ENCODE results near the gene ARL13A.

The ARL13A gene

DNA sequence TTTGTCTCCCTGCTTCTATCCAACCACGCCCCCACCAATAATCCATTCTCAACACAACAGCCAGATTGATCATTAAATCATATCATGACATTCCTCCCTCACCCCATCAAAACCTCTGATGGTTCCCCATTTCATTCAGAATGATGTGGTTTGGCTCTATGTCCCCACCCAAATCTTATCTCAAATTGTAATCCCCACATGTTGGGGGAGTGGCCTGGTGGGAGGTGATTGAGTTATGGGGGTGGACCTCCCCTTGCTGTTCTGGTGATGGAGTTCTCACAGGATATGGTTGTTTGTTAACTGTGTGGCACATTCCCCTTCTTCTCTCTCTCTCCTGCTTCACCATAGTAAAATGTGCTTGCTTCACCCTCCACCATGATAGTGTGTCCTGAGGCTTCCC lies 59.1 kb downstream of the ARL13A start:
- TF ChIP-seq ZNF8 (CRISPR knock-in tag; IDR thresholded peaks at IDR 0.05) = no peak
- TF ChIP-seq, protein P1, sequence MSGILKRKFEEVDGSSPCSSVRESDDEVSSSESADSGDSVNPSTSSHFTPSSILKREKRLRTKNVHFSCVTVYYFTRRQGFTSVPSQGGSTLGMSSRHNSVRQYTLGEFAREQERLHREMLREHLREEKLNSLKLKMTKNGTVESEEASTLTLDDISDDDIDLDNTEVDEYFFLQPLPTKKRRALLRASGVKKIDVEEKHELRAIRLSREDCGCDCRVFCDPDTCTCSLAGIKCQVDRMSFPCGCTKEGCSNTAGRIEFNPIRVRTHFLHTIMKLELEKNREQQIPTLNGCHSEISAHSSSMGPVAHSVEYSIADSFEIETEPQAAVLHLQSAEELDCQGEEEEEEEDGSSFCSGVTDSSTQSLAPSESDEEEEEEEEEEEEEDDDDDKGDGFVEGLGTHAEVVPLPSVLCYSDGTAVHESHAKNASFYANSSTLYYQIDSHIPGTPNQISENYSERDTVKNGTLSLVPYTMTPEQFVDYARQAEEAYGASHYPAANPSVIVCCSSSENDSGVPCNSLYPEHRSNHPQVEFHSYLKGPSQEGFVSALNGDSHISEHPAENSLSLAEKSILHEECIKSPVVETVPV (CRISPR knock-in tag; IDR thresholded peaks at IDR 0.05) = no peak
- no peak for TF ChIP-seq ZFP30 (CRISPR knock-in tag; IDR thresholded peaks at IDR 0.05)
- TF ChIP-seq CSDC2 (CRISPR knock-in tag; IDR thresholded peaks at IDR 0.05) = no peak
- TF ChIP-seq RARB (CRISPR knock-in tag; IDR thresholded peaks at IDR 0.05) = no peak
- TF ChIP-seq TCF4 (CRISPR knock-in tag; IDR thresholded peaks at IDR 0.05; ENCODE audit: borderline replicate concordance) = no peak
- no peak for TF ChIP-seq BACH2 (CRISPR knock-in tag; IDR thresholded peaks at IDR 0.05; ENCODE audit: borderline replicate concordance)
- TF ChIP-seq POU6F1 (CRISPR knock-in tag; IDR thresholded peaks at IDR 0.05; ENCODE audit: borderline replicate concordance, low read depth) = no peak
- TF ChIP-seq ZFP3 (CRISPR knock-in tag; IDR thresholded peaks at IDR 0.05) = no peak
- ATAC-seq = no peak

DNA sequence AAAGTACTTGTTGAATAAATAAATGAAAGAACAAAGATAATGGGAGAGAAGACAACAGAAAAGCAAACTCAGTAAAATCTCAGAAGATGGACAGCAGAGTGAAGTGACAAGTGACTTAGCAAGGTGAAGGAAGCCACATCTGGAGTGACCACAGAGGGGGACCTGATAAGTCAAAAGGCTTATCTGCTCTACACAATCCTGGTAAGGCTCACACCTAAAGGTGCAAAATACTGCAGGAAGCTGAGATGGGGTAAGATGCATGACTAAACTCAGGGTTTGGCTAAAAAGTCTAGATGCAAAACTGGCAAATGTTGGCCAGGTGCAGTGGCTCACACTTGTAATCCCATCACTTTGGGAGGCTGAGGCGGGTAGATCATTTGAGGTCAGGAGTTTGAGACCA lies 60.2 kb downstream of the ARL13A start:
- TF ChIP-seq POU6F1 (CRISPR knock-in tag; IDR thresholded peaks at IDR 0.05; ENCODE audit: borderline replicate concordance, low read depth) (no peak), TOX (CRISPR knock-in tag; IDR thresholded peaks at IDR 0.05; ENCODE audit: borderline replicate concordance) (no peak)
- TF ChIP-seq, protein P1 (CRISPR knock-in tag; IDR thresholded peaks at IDR 0.05) = no peak
- TF ChIP-seq, protein P2, sequence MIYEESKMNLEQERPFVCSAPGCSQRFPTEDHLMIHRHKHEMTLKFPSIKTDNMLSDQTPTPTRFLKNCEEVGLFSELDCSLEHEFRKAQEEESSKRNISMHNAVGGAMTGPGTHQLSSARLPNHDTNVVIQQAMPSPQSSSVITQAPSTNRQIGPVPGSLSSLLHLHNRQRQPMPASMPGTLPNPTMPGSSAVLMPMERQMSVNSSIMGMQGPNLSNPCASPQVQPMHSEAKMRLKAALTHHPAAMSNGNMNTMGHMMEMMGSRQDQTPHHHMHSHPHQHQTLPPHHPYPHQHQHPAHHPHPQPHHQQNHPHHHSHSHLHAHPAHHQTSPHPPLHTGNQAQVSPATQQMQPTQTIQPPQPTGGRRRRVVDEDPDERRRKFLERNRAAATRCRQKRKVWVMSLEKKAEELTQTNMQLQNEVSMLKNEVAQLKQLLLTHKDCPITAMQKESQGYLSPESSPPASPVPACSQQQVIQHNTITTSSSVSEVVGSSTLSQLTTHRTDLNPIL (CRISPR knock-in tag; IDR thresholded peaks at IDR 0.05; ENCODE audit: low read depth) = no peak

DNA sequence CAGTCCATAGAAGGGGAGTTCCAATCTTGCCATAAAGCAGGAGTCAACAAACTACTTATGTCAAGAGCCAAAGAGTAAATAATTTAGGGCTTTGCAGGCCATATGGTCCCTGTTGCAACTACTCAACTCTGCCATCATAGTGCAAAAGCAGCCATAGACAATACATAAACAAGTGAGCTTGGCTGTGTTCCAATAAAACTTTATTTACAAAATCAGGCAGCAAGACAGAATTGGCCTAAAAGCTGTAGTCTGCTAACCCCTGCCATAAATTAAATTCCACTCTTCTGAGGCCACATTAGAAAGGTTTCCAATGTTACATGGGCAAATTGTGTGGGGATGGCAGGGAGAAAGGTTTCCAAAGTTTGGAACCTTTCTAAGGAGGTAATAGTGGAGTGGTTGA lies 67.7 kb downstream of the ARL13A start:
- no peak for TF ChIP-seq ZNF565 (CRISPR knock-in tag; conservative IDR thresholded peaks at IDR 0.05; ENCODE audit: low read depth)
- no peak for TF ChIP-seq TOX (CRISPR knock-in tag; IDR thresholded peaks at IDR 0.05; ENCODE audit: borderline replicate concordance)
- TF ChIP-seq, protein P2 (CRISPR knock-in tag; IDR thresholded peaks at IDR 0.05; ENCODE audit: low read depth) = no peak
- TF ChIP-seq SNAI2 (CRISPR knock-in tag; IDR thresholded peaks at IDR 0.05) = no peak
- no peak for TF ChIP-seq CSDC2 (CRISPR knock-in tag; IDR thresholded peaks at IDR 0.05)
- TF ChIP-seq ZFP30 (CRISPR knock-in tag; IDR thresholded peaks at IDR 0.05) = no peak
- TF ChIP-seq BACH2 (CRISPR knock-in tag; IDR thresholded peaks at IDR 0.05; ENCODE audit: borderline replicate concordance) = no peak
- no peak for TF ChIP-seq PATZ1 (CRISPR knock-in tag; IDR thresholded peaks at IDR 0.05; ENCODE audit: borderline replicate concordance)
- no peak for TF ChIP-seq RARB (CRISPR knock-in tag; IDR thresholded peaks at IDR 0.05)
- TF ChIP-seq, protein P1 (CRISPR knock-in tag; IDR thresholded peaks at IDR 0.05) = no peak

More for the DNA sequence above, 60.2 kb downstream of the ARL13A start:
- ATAC-seq = no peak

More for the DNA sequence above, 67.7 kb downstream of the ARL13A start:
- ATAC-seq = no peak
